GM18519 (cell line): ENCODE data around the gene KMT2D.
"Not testable (repeated sequence)": the region's sequence is repeated elsewhere in the genome, so short reads cannot be mapped to it uniquely, and the experiment has no call there.

Source experiments
- ATAC-seq: cut with Tn5 transposase; IDR thresholded peaks from one replicate; pipeline ENCODE4 v1.9.1; 2021; ENCODE audit warnings: mild to moderate bottlenecking, moderate library complexity; ENCODE audit not compliant: unreplicated experiment, low FRiP score

The KMT2D gene

DNA sequence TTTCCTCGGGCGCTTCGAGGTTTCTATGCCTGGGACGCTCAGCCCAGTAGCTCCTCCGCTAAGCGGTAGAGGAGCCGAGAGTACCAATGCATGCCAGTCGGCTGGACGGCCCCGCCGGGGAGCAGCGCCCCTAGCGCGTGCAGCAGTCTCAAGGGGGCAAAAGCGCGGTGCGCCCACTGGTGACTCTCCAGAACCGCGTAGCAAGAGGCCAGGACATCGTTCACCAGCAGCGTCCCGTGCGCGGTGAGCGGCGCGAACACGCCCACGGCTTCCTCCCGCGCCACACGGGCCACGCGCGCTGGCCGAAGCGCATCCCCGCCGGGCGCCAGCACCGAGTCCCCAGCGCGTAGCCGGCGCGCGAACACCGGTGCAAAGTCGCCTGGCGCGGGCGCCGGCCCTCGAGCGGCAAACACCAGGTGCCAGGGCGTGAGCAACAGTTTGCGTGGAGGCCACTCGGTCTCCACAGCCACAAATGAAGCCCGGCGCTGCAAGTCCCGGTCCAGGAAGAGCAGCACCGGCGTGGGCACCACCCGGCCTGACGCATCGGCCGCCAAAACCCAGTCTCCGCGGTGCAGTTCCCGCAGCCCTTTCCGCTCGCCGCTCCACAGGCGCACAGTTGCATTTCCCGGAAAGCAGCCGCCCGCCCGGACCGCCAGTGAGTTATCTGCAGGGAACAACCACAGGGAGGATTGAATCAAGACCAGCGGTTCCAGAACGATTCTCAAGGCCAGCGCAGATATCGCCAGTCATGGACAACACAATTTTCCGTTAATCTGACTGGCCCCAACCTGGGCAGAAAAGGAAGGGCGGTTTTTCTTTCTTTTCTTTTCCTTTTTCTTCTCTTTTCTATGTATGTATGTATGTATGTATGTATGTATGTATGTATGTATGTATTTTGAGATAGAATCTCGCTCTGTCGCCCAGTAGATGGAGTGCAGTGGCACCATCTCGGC, 29.5 kb upstream of the KMT2D start:
- ATAC-seq: no peak

DNA sequence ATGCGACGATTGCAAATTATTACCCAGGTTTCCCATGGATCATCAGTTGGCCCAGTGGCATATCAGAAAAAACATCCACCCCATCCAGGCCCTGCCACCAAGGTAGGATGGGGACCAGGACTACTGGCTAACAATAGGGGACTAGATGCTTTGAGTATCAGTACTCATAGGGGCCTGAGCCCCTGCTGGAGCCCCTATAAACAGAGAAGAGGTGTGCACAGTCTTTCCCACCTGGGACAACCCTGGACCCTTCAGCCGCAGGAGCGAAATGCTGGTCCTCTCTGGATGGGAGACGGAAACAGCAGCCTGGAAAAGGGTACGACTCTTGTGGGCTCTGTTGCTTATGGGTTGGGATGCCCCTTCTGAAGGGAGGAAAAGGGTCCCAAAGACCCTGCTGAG, 28.3 kb upstream of the KMT2D start:
- no peak for ATAC-seq

DNA sequence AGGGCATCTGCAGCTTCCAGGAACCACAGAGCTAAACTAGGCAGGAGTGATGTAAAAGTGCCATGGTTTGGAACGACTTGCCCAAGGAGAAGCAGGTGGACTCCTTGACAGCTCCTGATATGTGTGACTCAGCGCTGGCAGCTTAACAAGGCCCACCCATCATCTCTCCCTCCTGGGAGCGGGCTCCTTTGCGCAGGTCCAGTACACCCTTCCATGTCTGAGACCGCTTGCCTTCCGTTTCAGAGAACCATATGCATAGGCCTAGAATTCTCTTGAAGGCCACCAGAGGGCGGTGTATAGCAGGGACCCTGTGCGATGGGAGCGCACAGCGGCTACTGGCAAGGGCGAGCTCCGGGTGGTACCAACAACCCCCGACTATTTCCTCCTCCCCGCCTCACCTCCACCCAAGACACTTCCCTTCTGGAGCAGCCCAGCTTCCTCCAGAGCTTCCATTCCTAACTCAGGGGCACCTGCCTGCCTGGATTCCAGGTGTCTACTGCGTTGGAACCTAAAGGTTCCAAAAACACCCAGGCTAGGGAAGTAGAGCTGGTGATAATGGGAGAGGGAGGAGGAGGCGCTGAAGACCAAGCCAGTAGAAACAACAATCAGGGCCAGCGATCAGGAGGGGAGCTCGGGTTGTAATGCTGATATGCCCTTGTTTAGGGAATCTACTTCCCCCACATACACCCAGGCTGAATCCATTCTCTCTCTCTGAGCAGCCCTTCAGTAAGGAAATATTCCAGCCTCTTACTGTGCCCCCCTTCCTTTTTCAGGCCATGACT, 27.7 kb upstream of the KMT2D start:
- peak; percentile 68 for ATAC-seq

DNA sequence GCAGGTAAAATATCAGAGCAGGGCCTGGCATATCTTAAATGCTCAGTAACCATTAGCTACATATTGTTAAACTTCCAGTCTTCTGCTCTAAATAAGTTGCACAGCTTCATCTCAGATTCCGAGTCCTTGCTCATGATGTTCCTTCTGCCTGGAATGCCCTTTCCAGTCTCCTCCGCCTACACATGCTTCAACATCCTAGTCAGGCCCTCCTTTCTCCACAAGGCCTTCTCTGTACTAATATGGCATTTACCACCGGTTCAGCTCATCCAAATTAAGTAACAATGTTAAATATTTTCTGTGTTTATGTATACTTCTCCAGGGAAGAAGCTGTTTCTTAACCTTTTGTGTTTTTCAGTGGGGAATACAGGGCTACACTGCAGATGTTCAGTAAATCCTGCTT, 25.5 kb upstream of the KMT2D start:
- no peak for ATAC-seq

DNA sequence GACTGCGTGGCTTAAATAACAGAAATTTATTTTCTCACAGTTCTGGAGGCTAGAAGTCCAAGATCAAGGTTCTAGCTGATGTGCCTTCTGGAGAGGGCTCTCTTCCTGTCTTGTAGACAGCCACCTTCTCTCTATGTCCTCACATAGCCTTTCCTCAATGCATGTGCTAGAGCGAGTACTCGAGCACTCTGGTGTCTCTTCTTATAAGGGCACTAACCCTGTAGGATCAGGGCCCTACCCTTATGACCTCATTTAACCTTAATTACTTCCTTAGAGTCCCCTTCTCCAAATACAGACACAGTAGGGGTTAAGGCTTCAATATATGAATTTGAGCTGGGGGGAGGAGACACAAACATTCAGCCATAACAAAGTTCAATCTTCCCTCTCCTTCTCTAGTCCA, 23.8 kb upstream of the KMT2D start:
- no peak for ATAC-seq

DNA sequence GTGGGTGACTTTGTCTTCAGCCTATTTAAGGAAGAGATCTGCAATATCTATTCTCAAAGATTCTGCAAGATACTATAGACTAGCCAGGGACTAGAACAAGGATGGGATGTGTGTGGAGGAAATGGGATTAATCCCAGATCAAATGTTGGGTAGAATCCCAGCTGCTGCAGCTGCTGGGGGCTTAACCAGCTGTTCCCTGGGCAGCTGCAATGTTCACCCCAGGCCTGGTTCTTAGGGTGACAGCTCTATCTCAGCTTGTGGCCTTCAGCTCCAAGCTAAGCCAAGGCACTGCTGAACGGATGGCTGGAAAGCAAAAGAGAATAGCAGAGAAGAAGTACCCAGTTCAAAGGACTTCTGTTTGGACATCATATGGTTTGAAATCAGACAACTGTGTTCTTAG, 19.2 kb upstream of the KMT2D start:
- ATAC-seq: no peak

DNA sequence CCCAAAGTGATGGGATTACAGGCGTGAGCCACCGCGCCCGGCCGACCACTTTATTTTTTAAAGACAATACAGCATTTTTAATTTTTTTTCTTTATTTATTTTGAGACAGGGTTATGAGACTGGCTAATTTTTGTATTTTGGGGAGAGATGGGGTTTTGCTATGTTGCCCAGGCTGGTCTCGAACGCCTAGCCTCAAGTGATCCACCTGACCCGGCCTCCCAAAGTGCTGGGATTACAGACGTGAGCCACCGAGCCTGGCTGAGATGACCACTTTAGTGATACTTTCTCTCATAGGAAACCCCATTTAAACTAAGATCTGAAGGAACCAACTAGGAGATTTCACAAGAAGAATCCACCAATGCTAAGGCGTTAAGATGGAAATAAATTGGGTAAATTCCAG, 10.4 kb upstream of the KMT2D start:
- no peak for ATAC-seq

DNA sequence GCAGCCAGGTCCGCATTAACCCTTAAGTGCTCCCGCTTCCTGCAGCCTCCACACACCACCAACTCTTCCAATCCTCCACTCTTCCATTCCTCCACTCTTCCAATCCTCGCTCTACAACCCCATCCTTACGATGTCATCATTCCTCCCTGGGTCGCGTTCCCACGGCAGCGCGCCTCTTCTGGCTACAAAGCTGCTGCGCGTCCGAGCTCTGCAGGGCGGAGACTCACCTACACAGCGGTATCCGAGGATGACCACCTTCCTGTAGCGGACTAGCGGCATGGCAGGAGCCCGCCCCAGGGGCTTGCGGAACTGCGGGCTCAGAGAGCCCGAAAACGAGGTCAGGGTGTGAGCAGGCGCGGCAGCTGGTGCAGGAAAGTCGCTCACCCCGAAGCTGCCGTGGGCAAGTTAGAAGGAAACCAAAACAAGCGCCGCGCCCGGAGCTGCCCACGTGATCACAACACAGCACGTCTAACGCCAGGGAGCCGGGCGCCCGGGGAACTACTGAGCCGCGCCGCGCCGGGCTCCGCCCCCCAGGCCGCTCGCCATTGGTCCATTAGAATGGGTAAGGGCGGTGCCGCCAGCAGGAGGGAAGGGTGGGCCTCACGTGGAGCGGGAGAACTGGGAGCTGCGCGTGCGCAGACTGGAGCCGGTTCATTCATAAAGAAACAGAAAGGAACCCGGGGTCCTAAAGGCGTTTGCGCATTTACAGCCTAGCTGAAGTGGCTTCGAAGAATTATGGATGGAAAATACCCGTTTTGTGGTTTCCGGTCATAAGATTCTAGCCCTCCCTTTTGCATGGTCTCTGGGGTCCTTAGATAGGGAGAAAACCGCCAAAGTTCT, 9.1 kb upstream of the KMT2D start, which contains the start of gene RHEBL1:
Gene RHEBL1, minus strand, starts transcription at position 473 of the 840 bp plus-strand sequence. Its CDS starts 194 bp downstream, at position 279.
- peak; percentile 91 for ATAC-seq

DNA sequence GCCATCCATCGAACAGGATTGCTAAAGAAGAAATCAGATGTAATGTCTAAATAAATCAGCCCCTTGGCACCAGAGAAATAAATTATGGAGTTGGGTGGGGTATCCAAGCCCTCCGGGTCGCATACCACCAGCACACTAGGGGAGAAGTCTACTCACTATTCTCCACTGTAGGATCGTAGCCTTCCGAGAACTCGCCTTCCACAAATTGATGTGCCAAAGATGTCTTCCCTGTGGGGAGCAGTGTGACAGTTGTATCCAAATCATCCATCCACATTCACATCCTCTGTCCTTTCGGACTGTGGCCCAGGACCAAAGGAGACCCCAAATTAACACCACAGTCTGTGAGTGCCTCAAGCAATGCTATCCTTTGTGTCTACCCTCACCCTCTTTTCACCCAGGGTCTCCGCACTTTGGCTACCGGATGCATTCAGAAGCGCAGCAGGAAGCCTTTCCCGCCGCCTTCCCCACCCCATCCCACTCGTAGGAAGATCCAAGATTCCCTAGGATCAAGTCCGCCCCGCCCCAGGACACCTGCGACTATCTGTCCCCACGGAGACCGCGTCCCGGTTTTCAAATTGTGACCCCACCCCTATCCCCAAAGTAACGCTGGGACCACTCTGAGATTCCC, 8.4 kb upstream of the KMT2D start:
- no peak for ATAC-seq

DNA sequence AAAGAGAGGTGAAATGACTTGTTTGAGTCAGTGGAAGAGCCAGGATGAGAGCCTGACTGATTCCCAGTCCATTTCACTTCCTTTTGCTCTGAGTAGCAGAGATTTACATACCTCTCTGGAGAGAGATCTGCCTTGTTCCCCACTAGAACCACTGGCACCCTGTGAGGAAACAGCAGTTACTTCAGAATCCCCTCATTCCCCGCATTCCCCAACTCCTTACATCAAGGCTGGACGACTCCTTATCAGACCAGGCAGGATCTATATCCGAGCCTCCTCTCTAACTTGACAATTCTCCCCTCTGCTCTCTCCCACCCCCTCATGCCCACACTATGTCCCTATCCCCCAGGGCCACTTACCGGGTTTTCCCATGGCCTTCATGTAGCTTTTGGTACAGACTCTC, 5.5 kb upstream of the KMT2D start:
- ATAC-seq: no peak

DNA sequence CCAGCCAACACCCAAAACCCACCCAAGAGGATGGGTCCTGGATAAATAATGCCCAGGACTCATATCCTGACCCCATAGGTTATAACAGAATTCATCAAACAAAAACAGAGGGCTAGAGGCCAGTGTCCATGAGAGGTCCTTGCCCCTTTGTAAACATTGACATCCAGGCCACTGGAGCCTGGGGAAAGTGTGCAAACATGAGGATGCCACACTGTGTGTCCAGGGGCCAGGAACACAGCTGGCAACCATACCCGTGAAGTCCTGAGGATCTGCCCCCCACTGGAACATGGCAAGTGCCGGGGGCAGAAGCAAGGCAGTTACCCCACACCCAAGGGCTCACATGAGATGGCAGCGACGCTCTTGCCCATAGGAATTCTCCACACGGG, 4.2 kb upstream of the KMT2D start:
- ATAC-seq: no peak

DNA sequence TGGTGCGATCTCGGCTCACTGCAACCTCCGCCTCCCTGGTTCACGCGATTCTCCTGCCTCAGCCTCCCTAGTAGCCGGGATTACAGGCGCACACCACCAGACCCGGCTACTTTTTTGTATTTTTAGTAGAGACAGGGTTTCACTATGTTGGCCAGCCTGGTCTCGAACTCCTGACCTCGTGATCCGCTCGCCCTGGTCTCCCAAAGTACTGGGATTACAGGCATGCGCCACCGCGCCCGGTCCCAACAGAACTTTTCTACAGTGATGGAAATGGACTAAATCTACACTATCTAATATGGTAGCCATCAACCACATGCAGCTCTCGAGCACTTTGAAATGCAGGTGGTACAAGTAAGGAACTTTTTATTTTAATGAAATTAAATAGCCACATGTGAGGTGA, 1.3 kb upstream of the KMT2D start:
- ATAC-seq: not testable (repeated sequence)

DNA sequence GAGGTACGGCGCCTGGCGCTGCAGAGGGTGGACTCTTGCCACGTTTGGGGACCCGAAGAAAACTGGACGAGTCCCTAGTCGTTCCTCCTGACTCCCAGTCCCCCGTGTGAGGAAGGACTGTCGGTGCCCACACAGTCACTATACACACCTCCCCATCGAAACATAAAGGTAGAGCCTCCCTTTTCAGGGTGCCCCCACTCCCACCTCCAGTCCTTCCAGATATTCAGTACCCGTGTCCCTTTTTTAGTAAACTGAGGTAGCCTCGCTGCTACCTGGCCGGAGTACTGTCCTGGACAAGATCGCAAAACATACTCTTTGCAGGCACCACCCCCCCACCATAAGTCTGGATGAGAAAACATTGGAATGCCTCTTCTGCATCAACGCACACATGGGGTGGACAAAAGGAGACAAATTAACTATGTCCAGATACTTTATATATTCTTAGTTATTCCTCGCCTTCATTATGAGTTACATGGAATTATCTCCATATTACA, 610 bp upstream of the KMT2D start:
- no peak for ATAC-seq

DNA sequence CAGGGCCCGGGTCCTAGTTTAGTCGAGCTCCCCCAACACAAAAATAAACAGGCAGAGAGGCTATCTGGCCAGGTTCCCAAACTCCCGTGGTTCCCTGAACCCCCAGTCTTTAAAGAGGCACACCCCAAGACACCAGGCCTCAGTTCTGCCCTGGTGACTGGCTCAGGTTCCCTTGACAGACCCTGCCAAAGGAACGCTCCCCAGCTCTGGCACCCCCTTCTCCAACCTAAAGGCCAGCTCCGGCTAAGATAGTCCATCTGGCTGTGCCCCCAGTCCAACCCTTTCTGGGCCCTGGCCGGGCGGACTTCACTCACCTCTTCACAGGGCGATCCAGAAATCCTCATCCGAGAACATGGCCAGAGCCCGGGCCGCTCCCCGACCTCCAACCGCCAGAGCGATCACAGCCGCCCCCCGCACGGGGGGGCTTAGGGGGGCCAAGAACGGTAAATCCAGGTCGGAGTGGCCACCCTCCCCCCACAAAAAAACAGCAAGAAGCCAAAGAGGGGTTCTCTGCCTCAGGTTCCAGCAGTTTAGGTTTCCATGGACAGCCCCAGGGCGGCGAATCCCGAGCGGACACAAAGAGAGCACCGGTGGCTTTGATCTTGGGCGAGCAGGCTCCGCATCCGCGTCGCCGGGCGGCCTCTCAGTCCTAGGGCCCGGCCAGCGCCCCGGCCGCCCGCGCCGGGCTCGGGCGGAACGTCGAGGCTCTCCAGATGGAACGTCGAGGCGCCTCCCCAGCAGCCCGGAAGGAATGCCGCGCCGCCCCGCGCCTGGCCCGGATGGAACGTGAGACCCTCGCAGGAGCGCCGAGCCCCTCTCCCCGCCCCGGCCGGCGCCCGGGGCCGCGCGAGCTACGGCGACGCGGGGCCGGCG, 1.1 kb downstream of the KMT2D start:
- no peak for ATAC-seq

DNA sequence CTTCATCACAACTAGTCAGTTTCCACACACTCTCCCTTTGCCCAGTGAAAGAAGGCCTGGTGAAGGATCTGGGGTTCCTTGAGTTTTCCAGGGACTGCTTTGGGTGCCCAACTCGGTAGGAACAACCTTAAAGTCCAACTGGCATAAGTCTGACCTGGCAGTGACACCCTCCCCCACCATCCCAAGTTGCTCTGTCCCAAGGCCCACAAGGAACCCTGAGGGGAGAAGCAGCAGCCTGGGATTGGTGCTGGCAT, 1.6 kb downstream of the KMT2D start:
- ATAC-seq: no peak

DNA sequence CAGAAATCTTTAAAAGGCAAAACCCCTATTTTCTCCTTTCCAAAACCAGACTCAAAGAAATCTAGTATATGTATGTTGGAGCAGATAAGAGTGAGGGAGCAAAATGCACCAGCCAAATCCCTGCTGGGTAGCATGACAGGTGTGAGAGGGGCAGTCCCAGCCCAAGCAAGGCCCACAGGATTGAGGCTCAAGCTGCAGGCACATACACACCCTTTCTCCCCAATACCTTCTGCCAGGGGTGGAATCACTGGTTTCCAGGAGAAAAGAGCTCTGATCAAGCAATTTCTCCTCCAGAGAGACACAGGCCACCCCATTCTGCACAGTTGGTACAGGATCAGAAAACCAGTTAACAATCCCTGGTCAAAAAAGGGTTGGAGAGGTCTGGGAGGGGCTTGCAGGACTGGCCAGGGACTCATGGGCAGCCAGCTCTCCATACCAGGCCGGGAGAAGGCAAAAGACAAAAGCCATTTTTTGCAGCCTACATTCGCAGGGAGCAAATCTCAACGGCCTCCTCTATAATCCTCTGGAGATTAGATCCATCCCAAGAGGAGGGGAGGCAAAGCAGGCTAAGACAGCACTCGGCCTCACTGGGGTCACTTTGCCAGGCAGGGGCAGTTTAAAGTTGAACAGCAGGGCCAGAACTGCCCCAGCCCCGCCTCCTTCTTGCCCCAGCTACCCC, 2.1 kb downstream of the KMT2D start:
- ATAC-seq: no peak

DNA sequence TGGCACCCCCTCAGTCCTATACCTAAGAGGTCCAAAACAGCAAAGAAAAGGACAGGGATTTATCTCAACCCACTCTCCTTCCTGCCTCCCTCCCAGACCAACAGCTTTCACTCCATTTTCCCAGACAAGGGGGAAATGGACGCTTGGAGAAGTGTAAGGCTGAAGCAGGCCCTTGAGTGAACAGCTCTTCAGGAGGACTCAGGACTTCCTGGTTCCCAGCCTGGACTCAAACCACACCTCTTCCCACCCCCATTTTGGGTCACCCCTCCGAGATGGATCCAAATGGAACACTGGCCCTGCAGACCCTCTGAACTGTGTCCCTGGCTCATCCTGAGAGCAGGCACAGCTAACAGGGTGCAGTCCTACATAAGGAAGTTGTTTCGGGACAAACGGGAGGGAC, 2.7 kb downstream of the KMT2D start:
- ATAC-seq: no peak

DNA sequence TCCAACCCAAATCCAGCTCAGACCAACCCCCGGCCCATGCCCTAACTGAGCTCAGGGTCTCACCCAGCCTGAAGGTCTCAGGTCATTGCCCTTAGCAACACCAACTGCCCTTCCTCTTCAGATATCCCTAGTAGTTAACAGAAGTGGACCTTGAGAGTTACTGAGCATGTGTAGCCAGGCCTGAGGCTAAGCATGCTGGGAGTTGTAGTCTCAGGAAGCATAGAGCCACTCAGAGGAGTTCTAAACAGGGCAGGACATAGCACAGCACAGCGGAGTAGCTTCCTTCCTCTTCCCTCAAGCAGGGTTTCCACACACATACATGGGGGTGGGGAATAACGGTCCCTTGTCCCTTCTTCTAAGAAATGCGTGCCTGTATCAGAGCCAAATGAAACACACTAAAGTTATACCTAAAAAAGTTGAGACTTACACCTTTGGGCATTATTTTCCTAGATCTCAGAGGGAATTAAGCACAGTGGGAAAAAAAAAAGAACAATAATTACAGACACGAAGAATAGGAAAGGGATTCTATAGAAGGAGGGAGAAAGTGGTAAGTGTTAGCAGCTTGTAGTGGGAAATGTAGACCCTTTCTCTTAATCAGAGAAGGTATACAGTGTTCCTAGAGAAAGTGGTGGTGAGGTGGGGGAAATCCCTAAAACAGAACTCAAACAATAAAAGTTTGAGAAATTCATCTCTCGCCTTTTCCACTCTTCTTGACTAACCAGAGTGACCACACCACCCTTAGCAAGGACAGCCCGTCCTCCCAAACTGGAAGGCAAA, 4.4 kb downstream of the KMT2D start:
- peak; percentile 60 for ATAC-seq
